Activated CD4-positive, alpha-beta T cell treated with anti-CD3 and anti-CD28 coated beads, Interleukin-2, amount 50 U/mL, for 24 hours (primary cell): ENCODE data around the gene AGBL4.

Experiments
- DNase-seq, 2 donors: peaks; one replicate each; pipeline ENCODE4 v3.0.0-alpha.2; 2020; ENCODE audit warnings: low read depth in 1 of 2, low spot score in 1 of 2

Gene AGBL4

GRCh38 chr1:48948562-48948961, 1075.2 kb downstream of the AGBL4 start:
- no peak for DNase-seq

GRCh38 chr1:48947761-48948537, 1075.8 kb downstream of the AGBL4 start:
- no peak for DNase-seq

GRCh38 chr1:48946070-48946469, 1077.7 kb downstream of the AGBL4 start:
- no peak for DNase-seq

- no peak for DNase-seq
Observed at GRCh38 chr1:48944811-48945210, 1078.9 kb downstream of the AGBL4 start.

- no peak for DNase-seq
Observed at GRCh38 chr1:48943826-48944225, 1079.9 kb downstream of the AGBL4 start.

GRCh38 chr1:48943393-48943792, 1080.4 kb downstream of the AGBL4 start:
- no peak for DNase-seq

GRCh38 chr1:48940962-48941732, 1082.6 kb downstream of the AGBL4 start:
- DNase-seq: no peak

GRCh38 chr1:48940354-48940753, 1083.4 kb downstream of the AGBL4 start:
- DNase-seq: no peak

- DNase-seq: no peak
Observed at GRCh38 chr1:48939828-48940227, 1083.9 kb downstream of the AGBL4 start.

- DNase-seq: no peak
Observed at GRCh38 chr1:48939042-48939441, 1084.7 kb downstream of the AGBL4 start.

- DNase-seq: no peak
Observed at GRCh38 chr1:48937732-48938131, 1086.0 kb downstream of the AGBL4 start.

- DNase-seq: no peak
Observed at GRCh38 chr1:48936436-48936835, 1087.3 kb downstream of the AGBL4 start.

- DNase-seq: no peak
Observed at GRCh38 chr1:48932366-48932765, 1091.4 kb downstream of the AGBL4 start.

GRCh38 chr1:48931506-48932192, 1092.1 kb downstream of the AGBL4 start:
- DNase-seq: no peak

GRCh38 chr1:48930011-48930410, 1093.7 kb downstream of the AGBL4 start:
- DNase-seq: no peak

GRCh38 chr1:48924099-48924498, 1099.7 kb downstream of the AGBL4 start:
- DNase-seq: no peak

- no peak for DNase-seq
Observed at GRCh38 chr1:48923116-48923515, 1100.6 kb downstream of the AGBL4 start.

- no peak for DNase-seq
Observed at GRCh38 chr1:48920851-48921250, 1102.9 kb downstream of the AGBL4 start.

GRCh38 chr1:48917901-48918603, 1105.7 kb downstream of the AGBL4 start:
- no peak for DNase-seq

- no peak for DNase-seq
Observed at GRCh38 chr1:48917070-48917454, 1106.7 kb downstream of the AGBL4 start.
